GM15510 (cell line): Measurements from ENCODE around the gene GSTM2.

Experiments
- POLR2A ChIP-seq: IDR thresholded peaks from 3 replicates; pipeline ENCODE4 v1.6.1; 2011; ENCODE audit warnings: borderline replicate concordance; ENCODE audit not compliant: insufficient read length; ENCODE audit errors: extremely low read depth

GSTM2 gene

GRCh38 chr1:109625601-109626560, 42.0 kb upstream of the GSTM2 start:
- no peak for TF ChIP-seq POLR2A

- TF ChIP-seq POLR2A, result no peak
Observed at GRCh38 chr1:109626682-109627408, 41.0 kb upstream of the GSTM2 start.

GRCh38 chr1:109627692-109628399, 40.0 kb upstream of the GSTM2 start:
- no peak for TF ChIP-seq POLR2A

- no peak for TF ChIP-seq POLR2A
Observed at GRCh38 chr1:109628540-109629321, 39.1 kb upstream of the GSTM2 start.

- no peak for TF ChIP-seq POLR2A
Observed at GRCh38 chr1:109629372-109630030, 38.4 kb upstream of the GSTM2 start.

GRCh38 chr1:109630081-109630897, 37.6 kb upstream of the GSTM2 start:
- no peak for TF ChIP-seq POLR2A

- TF ChIP-seq POLR2A, result no peak
Observed at GRCh38 chr1:109630898-109631512, 36.9 kb upstream of the GSTM2 start.

- no peak for TF ChIP-seq POLR2A
Observed at GRCh38 chr1:109631513-109632505, 36.0 kb upstream of the GSTM2 start.

GRCh38 chr1:109632671-109633346, 35.0 kb upstream of the GSTM2 start:
- no peak for TF ChIP-seq POLR2A

- TF ChIP-seq POLR2A, result no peak
Observed at GRCh38 chr1:109634292-109634691, 33.6 kb upstream of the GSTM2 start.

GRCh38 chr1:109634771-109635750, 32.8 kb upstream of the GSTM2 start:
- TF ChIP-seq POLR2A, result no peak
